CD4-positive, alpha-beta T cell treated with Interleukin-15 for 4 hours (primary cell): ENCODE data around the gene CNNM2.
"Not testable (repeated sequence)": the region's sequence is repeated elsewhere in the genome, so short reads cannot be mapped to it uniquely, and the experiment has no call there.

Source experiments
- DNase-seq: peaks from one replicate; pipeline ENCODE4 v3.0.0-alpha.2; 2020; ENCODE audit warnings: low spot score

CNNM2 gene

GRCh38 chr10:102967123-102967522 lies 49.0 kb downstream of the CNNM2 start:
- DNase-seq: no peak

GRCh38 chr10:102970562-102971340 lies 52.7 kb downstream of the CNNM2 start:
- no peak for DNase-seq

GRCh38 chr10:102975483-102976379 lies 57.6 kb downstream of the CNNM2 start:
- no peak for DNase-seq

- DNase-seq: not testable (repeated sequence)
These were observed 58.3 kb downstream of the CNNM2 start for GRCh38 chr10:102976380-102976726.

GRCh38 chr10:102982296-102982695 lies 64.2 kb downstream of the CNNM2 start:
- DNase-seq: no peak

GRCh38 chr10:102984086-102984485 lies 66.0 kb downstream of the CNNM2 start:
- DNase-seq: no peak

GRCh38 chr10:102985811-102986210 lies 67.7 kb downstream of the CNNM2 start:
- no peak for DNase-seq

- no peak for DNase-seq
These were observed 70.6 kb downstream of the CNNM2 start for GRCh38 chr10:102988404-102989314.

- DNase-seq: no peak
These were observed 76.6 kb downstream of the CNNM2 start for GRCh38 chr10:102994531-102995295.

- no peak for DNase-seq
These were observed 78.8 kb downstream of the CNNM2 start for GRCh38 chr10:102996876-102997275.

- no peak for DNase-seq
These were observed 79.9 kb downstream of the CNNM2 start for GRCh38 chr10:102997998-102998397.

GRCh38 chr10:102998399-102998907 lies 80.4 kb downstream of the CNNM2 start:
- DNase-seq: no peak

GRCh38 chr10:103000050-103000449 lies 82.0 kb downstream of the CNNM2 start:
- DNase-seq: not testable (repeated sequence)

GRCh38 chr10:103007017-103007416 lies 88.9 kb downstream of the CNNM2 start:
- no peak for DNase-seq

- DNase-seq: no peak
These were observed 95.3 kb downstream of the CNNM2 start for GRCh38 chr10:103013416-103013815.

GRCh38 chr10:103019425-103019824 lies 101.3 kb downstream of the CNNM2 start:
- DNase-seq: no peak

- DNase-seq: no peak
These were observed 103.2 kb downstream of the CNNM2 start for GRCh38 chr10:103021150-103021899.

GRCh38 chr10:103021900-103022293 lies 103.8 kb downstream of the CNNM2 start:
- DNase-seq: no peak

GRCh38 chr10:103025696-103026095 lies 107.6 kb downstream of the CNNM2 start:
- no peak for DNase-seq

- DNase-seq: no peak
These were observed 120.5 kb downstream of the CNNM2 start for GRCh38 chr10:103038570-103038969.
